ENCODE measurements around the gene IPCEF1.

IPCEF1 gene, protein sequence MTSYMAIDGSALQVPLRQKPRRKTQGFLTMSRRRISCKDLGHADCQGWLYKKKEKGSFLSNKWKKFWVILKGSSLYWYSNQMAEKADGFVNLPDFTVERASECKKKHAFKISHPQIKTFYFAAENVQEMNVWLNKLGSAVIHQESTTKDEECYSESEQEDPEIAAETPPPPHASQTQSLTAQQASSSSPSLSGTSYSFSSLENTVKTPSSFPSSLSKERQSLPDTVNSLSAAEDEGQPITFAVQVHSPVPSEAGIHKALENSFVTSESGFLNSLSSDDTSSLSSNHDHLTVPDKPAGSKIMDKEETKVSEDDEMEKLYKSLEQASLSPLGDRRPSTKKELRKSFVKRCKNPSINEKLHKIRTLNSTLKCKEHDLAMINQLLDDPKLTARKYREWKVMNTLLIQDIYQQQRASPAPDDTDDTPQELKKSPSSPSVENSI

GRCh38 chr6:154356690-154357089, at the start of gene IPCEF1:
IPCEF1 (minus strand) TSS chr6:154356803; CDS start chr6:154265947, 90,856 bp downstream.
- DNase-seq (ENCODE audit: low read depth) = no peak

DNA sequence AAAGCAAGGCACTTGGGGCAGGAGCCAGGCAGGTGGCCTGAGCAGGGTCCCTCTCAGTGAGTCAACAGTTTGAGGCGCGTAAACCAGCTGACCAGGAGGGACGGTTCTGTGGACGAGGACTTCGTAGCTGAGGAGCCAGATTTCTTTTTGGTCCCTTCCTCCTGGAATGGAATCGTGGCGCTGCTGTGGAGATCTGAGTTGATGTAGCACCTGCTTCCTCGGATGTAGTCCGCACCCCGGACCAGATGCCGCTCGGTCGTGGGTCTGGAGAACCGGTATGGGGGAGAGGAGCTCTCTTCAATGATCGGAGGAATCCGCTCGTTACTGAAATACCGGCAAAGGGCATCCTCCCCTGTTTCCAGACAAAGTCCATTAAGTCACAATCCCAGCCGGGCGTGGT, 49.7 kb upstream of the IPCEF1 start:
- no peak for DNase-seq (ENCODE audit: low read depth)

- no peak for DNase-seq (ENCODE audit: low read depth)
These were observed 48.3 kb upstream of the IPCEF1 start for GRCh38 chr6:154404791-154405400.

GRCh38 chr6:154403788-154404187, 47.2 kb upstream of the IPCEF1 start:
- DNase-seq (ENCODE audit: low read depth) = no peak

GRCh38 chr6:154402081-154402780, 45.6 kb upstream of the IPCEF1 start:
- DNase-seq (ENCODE audit: low read depth) = no peak

DNA sequence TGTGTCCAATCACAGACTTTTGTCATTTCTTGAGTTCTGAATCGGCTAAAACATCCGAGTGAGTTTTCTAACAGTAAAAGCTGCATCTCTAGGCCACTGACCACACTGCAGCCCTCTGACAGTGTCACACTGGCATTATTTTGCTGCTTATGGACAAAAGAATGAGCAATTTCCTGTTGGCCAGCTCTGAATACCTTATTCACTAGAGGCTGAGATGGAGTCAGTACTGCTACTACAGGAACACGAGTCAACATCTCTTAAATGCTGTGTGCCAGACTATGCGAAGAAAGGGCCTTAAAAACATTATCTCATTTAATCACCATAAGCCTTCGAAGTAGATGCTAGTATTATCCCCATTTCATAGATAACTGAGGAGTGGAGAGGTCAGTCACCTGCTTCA, 42.5 kb upstream of the IPCEF1 start:
- no peak for DNase-seq (ENCODE audit: low read depth)

- no peak for DNase-seq (ENCODE audit: low read depth)
These were observed 41.0 kb upstream of the IPCEF1 start for GRCh38 chr6:154397491-154398195.

- no peak for DNase-seq (ENCODE audit: low read depth)
These were observed 39.3 kb upstream of the IPCEF1 start for GRCh38 chr6:154395878-154396277.

DNA sequence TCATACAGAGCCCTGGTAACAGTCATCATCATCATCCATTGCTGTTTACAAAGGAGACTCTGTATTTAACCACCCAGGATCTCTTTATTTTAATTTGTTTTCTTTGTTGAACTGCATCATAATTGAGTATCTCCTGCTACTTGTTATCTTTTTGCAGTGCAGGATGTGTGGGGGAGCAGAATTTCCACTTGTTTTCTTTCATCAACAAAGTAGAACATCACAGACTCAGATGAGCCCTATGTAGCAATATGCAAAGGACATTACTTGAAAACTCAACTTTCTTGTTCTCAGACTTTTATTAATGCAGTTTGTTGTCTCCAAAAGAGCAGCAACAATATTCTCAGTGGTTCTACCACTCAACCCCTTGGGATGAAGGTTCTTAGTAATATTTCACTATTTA, 38.7 kb upstream of the IPCEF1 start:
- DNase-seq (ENCODE audit: low read depth) = no peak

DNA sequence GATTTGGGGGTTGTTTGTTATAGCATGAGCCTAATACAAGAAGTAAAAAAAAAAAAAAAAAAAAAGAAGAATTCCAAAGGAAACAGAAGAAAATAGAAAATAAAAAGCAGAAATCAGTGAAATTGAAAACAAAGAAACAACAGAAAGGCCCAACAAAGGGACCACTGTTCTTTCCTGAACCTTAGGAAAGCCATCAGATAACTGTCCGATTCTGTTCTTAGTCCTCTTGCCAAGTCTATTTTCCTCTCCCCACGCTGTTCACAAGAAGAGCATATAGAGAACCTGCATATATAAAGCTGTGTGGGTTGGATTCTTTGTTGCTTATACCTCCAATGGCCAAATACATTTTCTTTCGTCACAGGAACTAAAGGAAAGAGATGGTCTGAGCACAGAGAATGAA, 38.0 kb upstream of the IPCEF1 start:
- DNase-seq (ENCODE audit: low read depth) = no peak

DNA sequence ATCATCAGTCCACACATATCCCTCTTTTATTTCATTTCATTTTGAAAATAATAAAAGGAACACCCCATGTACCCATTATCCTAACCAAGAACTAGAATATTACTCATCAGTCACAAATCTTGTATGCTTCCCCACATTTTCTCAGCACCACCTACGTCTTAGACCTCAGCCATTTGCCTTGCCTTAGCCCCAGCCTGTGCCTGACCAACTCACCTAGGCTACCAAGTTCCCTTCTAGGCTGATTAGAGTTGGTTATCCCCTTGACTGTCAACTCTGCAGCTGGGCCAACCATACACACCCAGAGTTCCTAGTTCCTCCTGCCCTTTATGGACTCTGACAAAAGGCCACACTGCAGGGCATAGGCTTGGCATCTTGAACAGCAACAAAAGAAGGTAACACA, 33.4 kb upstream of the IPCEF1 start:
- no peak for DNase-seq (ENCODE audit: low read depth)

DNA sequence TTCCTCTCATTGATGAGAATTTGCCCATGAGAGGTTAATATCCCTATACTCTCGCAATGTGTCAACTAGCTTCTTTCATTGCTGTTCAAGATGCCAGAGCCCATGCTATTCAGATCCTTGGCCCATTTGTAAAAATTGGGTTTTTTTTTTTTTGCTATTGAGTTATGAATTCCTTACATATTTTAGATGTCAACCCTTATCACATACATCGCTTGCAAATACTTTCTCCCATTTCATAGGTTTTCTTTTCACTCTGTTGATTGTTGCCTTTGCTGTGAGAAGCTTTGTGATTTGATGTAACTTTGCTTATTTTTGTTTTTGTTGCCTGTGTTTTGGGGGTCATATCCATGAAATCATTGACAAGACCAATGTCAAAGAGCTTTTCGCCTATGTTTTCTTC, 32.2 kb upstream of the IPCEF1 start:
- DNase-seq (ENCODE audit: low read depth) = no peak

DNA sequence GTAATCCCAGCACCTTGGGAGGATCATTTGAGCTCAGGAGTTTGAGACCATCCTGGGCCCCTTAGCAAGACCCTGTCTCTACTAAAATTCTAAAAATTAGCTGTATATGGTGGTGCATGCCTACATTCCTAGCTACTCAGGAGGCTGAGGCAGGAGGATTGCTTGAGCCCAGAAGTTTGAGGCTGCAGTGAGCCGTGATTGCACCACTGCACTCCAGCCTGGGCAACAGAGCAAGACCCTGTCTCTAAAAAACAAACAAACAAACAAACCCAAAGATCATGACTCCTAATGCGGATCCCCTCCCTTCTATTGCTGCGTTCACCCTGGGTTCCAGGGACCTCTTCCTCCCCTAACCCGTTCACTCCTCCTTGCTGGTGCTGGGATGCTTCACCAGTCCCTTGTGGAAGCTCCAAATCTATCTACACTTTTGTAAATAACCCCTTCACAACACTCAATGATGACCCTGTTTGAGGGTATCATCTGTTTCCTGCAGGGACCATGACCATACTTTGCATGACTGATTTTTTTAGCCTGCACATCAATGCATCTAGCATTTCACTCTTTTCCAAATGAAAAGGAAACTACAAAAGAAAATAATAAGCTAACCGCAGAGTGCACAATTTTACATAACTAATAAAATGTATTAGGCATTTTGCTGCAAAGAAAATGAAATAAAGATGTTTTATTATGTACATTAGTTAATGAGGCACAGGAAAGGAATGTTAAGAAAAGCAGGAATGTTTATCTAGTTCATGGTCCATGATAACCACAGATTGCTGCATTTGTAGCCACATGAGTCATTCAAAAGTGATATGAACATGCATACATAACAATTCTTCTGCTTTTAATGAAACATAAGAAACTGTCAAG, 30.5 kb upstream of the IPCEF1 start:
- no peak for DNase-seq (ENCODE audit: low read depth)

GRCh38 chr6:154384191-154384590, 27.6 kb upstream of the IPCEF1 start:
- no peak for DNase-seq (ENCODE audit: low read depth)

GRCh38 chr6:154383273-154383672, 26.7 kb upstream of the IPCEF1 start:
- no peak for DNase-seq (ENCODE audit: low read depth)

DNA sequence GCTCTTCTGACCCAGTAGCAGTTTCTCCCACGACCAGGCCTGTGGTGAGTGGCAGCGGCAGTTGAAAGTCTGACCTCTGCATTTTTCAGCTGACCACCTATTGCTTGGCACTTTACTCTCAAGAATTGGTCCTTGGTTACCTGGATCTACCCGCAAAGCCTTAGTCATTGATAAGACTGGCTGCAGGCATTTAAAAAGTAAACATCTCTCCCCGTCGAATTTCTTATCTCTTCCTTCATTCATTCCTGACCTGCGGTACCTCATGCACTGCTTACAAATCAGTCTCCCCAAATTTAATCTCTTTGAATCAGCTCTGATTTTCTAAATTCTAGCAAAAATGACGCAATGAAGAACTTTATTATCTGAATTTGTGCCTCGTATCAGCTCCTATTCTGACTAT, 26.1 kb upstream of the IPCEF1 start:
- no peak for DNase-seq (ENCODE audit: low read depth)

GRCh38 chr6:154381548-154381947, 24.9 kb upstream of the IPCEF1 start:
- no peak for DNase-seq (ENCODE audit: low read depth)

DNA sequence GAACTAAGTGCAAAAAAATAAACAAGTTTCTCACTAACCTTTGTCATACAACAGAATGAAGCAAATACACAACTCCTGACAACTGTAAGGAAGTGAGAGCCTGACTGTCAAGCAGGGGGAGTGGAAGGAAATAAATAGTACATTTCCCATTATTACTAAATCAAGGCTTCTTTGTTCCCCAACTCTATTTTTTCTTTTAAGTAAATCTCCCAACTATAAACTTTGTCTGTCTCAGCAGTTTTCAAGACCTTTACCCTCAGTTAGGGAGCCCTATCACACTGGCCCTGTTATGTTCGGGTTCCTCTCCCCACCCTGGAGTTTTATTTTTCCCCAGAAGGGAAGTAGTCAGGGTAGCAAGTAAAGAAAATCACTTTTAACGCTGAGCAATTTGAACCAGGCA, 24.1 kb upstream of the IPCEF1 start:
- DNase-seq (ENCODE audit: low read depth) = no peak

GRCh38 chr6:154379585-154379984, 23.0 kb upstream of the IPCEF1 start:
- no peak for DNase-seq (ENCODE audit: low read depth)

- no peak for DNase-seq (ENCODE audit: low read depth)
These were observed 21.9 kb upstream of the IPCEF1 start for GRCh38 chr6:154378518-154378917.

DNA sequence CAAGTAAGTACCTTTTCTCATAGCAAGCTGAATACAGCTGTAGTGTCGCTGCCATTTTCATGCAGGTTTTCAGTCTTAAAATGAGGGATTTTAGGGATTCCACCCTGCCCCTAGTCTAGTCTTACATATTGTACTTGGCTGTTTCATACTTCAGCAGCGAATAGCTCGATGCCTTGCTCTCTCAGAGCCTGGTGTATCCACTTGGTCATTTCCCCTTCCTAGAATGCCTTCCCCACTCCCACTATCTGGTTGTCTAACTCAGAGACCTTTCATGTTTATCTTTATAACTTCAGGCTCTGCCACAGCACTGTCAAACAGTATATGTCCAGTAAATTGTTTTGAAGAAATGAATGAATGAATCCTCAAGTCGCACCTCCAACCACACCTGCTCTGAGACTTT, 21.1 kb upstream of the IPCEF1 start:
- DNase-seq (ENCODE audit: low read depth) = no peak

DNA sequence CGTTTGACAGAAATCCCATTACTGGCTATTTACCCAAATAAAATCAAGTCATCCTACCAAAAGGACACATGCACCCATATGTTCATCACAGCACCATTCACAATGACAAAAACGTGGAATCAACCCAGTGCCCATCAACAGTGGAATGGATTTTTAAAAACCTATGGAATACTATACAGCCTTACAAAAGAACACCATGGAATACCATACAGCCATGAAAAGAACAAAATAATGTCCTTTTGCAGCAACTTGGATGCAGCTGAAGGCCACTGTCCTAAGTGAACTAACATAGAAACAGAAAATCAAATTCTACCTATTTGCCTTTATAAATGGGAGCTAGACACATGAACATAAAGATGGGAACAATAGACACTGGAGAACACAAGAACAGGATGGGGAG, 17.4 kb upstream of the IPCEF1 start:
- DNase-seq (ENCODE audit: low read depth) = no peak

All from activated T-helper 1 cell treated with Interleukin-2 at 50 U/mL for 16 hours (primary cell).